Renal cortex interstitium (tissue), 11 donors: Measurements from ENCODE around the gene GTF2H1. TPM values are rescaled to one million over a fixed set of nuclear protein-coding genes. Genes with fewer than 3 reads are reported as not detected.
"Not testable (repeated sequence)": the region's sequence is repeated elsewhere in the genome, so short reads cannot be mapped to it uniquely, and the experiment has no call there.

Experiments used
- DNase-seq, 11 donors: peaks; one replicate each; pipeline ENCODE4 v3.0.0-alpha.2; 2013; ENCODE audit warnings: low read depth in 9 of 11, low spot score in 4 of 11; ENCODE audit errors: extremely low read depth in 1 of 11
- polyA plus RNA-seq, 3 donors: library from polyadenylated mRNA; unstranded; fragments of 120-200 nt; gene quantifications; one replicate each; pipeline ENCODE4 v1.2.1, GENCODE V29; 2013; ENCODE audit not compliant: insufficient read length in 3 of 3

The GTF2H1 gene
- polyA plus RNA-seq, 3 donors = 49.3 to 61.0 (median 60.9) TPM

DNA sequence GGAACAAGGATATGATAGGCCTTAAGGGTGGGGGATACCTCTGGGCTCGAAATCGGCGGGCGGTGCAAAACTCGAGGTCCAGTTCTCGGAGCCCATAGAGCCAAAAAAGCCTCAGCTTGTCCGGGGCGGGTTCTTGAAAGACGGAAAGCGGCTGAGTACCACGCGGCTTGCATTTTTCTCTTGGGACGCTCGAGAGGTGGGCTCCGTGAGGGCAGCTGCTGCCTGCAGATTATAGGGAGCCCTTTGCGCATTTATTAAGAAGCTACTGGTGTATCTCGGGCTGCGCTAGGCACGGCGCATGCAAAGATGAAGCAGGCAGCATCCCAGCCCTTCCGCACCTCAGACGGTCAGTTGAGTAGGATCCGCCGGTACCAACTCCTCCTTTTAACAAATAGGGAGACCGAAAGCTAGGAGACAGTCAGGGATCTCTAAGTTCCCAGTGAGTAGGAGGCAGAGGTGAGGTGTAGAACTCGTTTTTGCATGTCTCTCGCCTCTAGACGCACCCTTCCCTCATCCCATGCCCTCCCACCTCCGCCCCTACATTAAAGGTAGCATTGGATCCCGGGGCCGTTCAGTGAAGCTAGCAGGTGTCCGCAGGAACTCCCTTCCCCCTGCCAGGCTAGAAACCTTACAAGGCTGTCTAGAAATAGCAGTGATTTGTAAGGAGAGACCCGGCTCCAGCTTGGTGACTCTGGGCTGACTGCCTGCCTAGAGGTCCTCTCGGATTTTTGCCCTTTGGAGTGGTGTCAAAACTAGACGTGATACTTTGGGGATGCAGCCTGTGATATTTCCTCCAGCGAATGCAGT, 72.8 kb downstream of the GTF2H1 start:
- peak in 3 of 11 donors; percentile 6 to 27 (median 24) for DNase-seq

DNA sequence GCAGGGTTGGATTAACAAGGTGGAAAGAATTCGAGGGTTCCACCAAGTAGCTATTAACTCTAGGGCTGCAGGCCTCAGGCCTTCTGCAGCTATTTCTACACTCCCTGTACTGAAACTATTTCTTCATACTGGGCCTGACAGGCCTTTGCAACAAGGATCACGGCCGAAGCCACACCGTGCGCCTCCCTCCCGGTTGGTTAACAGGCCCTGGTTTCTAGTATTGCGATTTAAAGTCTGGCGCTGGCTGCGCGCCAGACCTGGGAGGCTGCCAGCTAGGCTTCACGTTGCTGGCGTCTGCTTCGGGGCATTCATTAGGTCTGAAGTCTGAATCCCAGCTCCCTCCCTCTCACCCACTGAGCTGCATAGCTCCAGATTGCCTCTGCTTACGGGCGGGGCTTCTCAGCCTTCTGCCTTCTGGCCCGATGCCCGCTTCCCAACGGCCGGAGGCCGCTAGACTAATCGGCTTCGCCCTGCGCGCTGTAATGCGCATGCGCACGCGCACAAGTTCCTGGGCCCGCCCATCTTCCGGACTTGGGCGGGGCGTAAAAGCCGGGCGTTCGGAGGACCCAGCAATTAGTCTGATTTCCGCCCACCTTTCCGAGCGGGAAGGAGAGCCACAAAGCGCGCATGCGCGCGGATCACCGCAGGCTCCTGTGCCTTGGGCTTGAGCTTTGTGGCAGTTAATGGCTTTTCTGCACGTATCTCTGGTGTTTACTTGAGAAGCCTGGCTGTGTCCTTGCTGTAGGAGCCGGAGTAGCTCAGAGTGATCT, 73.6 kb downstream of the GTF2H1 start:
- DNase-seq = peak; percentile 96 to 99 (median 98)

DNA sequence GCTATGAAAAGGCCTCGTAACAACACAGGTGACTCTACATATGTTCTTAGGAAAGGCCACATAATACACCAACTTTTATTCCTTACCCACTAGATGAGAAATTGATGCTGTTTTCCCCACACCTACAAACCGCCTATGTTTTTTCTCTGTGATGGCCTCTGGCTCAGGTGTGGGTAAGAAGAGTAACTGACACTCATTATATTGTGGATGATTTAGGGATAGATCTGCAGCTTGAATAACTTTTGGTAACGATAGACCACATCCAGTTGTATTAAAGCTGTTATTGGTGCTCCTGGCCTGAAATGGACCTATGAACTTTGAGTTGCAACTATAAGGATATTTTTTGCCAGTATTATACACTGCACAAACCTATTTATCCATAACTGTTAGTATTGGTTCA, 75.6 kb downstream of the GTF2H1 start:
- no peak for DNase-seq

DNA sequence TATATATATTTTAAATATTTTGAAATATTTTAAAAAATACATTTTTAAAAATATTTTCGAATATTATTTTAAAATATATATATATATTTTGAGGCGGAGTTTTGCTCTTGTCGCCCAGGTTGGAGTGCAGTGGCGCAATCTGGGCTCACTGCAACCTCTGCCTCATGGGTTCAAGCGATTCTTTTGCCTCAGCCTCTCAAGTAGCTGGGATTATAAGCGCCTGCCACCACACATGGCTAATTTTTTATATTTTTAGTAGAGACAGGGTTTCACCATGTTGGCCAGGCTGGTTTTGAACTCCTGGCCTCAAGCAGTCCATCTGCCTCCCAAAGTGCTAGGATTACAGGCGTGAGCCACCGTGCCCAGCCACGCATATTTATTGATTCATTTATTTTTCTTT, 78.7 kb downstream of the GTF2H1 start:
- DNase-seq = not testable (repeated sequence)

DNA sequence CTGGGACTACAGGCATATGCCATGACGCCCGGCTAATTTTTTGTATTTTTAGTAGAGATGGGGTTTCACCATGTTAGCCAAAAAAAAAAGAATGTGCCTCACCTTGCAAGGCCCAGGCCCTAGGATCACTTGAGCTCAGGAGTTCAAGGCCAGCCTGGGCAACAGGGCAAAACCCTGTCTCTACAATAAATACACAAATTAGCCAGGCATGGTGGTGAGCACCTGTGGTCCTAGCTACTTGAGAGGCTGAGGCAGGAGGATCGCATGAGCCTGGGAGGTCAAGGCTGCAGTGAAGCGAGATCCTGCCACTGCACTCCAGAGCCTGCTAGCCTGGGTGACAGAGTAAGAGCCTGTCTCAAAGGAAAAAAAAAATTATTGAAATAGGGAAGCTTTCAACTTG, 81.7 kb downstream of the GTF2H1 start:
- no peak for DNase-seq

DNA sequence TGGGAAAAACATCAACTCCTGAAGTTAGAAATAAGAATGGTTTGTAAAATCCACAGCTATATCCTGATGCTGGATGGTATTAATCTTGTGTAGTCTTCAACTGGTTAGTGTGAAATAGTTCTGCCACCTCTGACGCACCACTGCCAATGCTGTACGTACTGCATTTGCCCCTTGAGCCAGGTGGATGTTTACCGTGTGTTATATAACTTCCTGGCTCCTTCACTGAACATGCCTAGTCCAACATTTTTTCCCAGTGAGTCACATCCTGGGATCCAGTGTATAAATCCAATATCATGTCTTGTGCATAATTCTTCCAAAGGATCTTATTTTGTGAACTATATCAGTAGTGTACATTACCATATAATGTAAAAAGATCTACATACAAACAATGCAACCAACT, 85.0 kb downstream of the GTF2H1 start:
- not testable (repeated sequence) for DNase-seq

DNA sequence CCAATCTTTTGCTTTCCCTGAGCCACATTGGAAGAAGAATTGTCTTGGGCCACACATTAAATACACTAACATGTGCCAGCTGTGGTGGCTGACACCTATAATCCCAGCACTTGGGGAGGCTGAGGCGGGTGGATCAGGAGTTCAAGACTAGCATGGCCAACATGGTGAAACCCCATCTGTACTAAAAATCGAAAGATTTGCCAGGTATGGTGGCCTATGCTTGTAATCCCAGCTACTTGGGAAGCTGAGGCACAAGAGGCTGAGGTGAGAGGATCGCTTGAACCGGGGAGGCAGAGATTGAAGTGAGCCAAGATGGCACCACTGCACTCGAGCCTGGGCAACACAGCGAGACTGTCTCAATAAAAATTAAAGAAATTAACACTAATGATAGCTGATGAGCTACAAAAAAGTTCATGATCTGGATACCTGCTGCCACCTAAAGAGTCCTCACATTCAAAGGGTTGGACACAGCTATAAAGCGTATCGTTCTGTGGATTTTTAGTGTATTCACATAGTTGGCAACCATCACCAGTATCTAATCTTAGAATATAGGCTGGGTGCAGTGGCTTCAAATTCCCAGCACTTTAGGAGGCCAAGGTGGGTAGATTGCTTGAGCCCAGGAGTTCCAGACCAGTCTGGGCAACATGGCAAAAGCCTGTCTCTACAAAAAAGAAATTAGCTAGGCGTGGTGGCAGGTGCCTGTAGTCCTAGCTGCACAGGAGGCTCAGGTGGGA, 86.4 kb downstream of the GTF2H1 start:
- DNase-seq = no peak

DNA sequence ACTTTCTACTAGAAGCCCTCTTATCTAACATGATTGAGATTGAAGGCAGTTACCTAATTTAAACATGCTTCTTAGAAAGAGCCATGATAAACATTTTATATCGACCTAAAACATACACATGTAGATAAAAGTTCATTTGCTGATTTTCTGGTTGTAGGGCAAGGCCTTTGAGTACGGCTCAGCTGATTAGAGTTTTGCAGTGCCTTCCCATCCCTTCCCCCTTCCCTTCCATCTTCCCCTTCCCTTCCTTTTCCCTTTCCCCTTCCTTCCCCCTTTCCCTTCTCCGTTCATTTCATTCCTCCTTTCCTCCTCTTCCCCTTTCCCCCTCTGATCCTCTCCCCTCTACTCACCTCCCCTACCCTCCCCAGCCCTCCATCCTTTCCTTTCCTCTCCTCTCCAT, 94.1 kb downstream of the GTF2H1 start:
- no peak for DNase-seq

Other genes starting within 250 kb of the GTF2H1 start
- gene SAAL1, start 216.5 kb upstream of the GTF2H1 start, polyA plus RNA-seq = 10 to 100 TPM; 28.6 to 42.6 (median 29.7) TPM
- not detected for gene MRGPRX3, start 190.0 kb upstream of the GTF2H1 start, polyA plus RNA-seq
- not detected for gene MRGPRX4, start 149.7 kb upstream of the GTF2H1 start, polyA plus RNA-seq
- not detected for gene SAA4, start 85.8 kb upstream of the GTF2H1 start, polyA plus RNA-seq
- under 1 TPM in 1 of 3 donors, not detected in 2; 0.30 TPM for gene SAA2, start 73.9 kb upstream of the GTF2H1 start, polyA plus RNA-seq
- not detected for gene SAA1, start 56.3 kb upstream of the GTF2H1 start, polyA plus RNA-seq
- 10 to 100 TPM; 22.6 to 24.6 (median 22.8) TPM for gene HPS5, start 427 bp upstream of the GTF2H1 start, polyA plus RNA-seq
- 100 to 1,000 TPM; 314 to 512 (median 397) TPM for gene LDHA, start 72.0 kb downstream of the GTF2H1 start, polyA plus RNA-seq
- 1 to 10 TPM in 1 of 3 donors, under 1 TPM in 2; 0.19 to 1.7 (median 0.94) TPM for gene LDHC, start 89.8 kb downstream of the GTF2H1 start, polyA plus RNA-seq
- 1 to 10 TPM in 2 of 3 donors, under 1 TPM in 1; 1.00 to 1.3 (median 1.0) TPM for gene LDHAL6A, start 133.3 kb downstream of the GTF2H1 start, polyA plus RNA-seq
- 100 to 1,000 TPM; 130 to 170 (median 153) TPM for gene TSG101, start 204.4 kb downstream of the GTF2H1 start, polyA plus RNA-seq